K562 (cell line): ENCODE results near the gene VAMP4. TPM values are rescaled to one million over a fixed set of nuclear protein-coding genes. Genes with fewer than 3 reads are reported as not detected.
A peak's percentile ranks its signal among the peaks of the same experiment; 100 is the strongest.

Source experiments
- ATAC-seq: fragments of 200-7000 bp; cut with Tn5 transposase; 3 replicates; pipeline ENCODE4 v1.9.1; 2020; ENCODE audit warnings: moderate library complexity
- BruUV-seq: library from RNA; stranded (reverse); fragments of 400-500 nt; replicated peaks from 2 replicates; lab custom pipeline; 2021; lab: Mats Ljungman, UMichigan
- CTCF ChIA-PET: fragments of 300-600 bp; formaldehyde crosslinking; extraction: SDS; loops from one replicate; lab custom pipeline; 2021; ENCODE audit warnings: low intra/inter-chr PET ratio; lab: Yijun Ruan, JAX
- POLR2A ChIA-PET: fragments of 300-600, 350-650 bp; sonication (Branson Sonifier 250); formaldehyde crosslinking; extraction: SDS; loops from one replicate; lab custom pipeline; 2021; ENCODE audit warnings: antibody characterized with exemption, inconsistent platforms; lab: Yijun Ruan, JAX
- DNase-seq, 4 experiments: peaks; one replicate each; pipeline versions ENCODE4 v3.0.0 to v3.0.0-alpha.2; 2011 to 2018; ENCODE audit warnings: low spot score in 3 of 4, mixed read lengths in 3 of 4; ENCODE audit errors: extremely low read depth in 1 of 4
- FAIRE-seq: peaks from 2 replicates; lab custom pipeline; 2011; peaks lifted over from hg19 to GRCh38; lab: Jason Lieb, UNC
- H2AFZ ChIP-seq: 2 replicates; pipeline ENCODE4 v1.6.0; 2011; ENCODE audit warnings: low read depth, low read length, control low read depth, inconsistent platforms
- H3K27ac ChIP-seq: fragments of 200-600 bp; 3 replicates; pipeline ENCODE4 v1.8.0; 2011; ENCODE audit warnings: low read depth, mild to moderate bottlenecking, control low read depth, inconsistent platforms, low read length, moderate library complexity, mixed read lengths; ENCODE audit errors: extremely low read depth
- H3K27me3 ChIP-seq, 2 experiments: fragments of 300-600 bp in 1 of 2; 2 replicates in 1 of 2; 3 replicates in 1 of 2; pipeline versions ENCODE4 v1.6.0 to v1.8.0; 2011; ENCODE audit warnings: inconsistent platforms in 2 of 2, low read length in 2 of 2, mild to moderate bottlenecking in 1 of 2, mixed read lengths in 1 of 2, moderate library complexity in 1 of 2; ENCODE audit not compliant: control insufficient read depth in 2 of 2, insufficient read depth in 2 of 2
- H3K36me3 ChIP-seq: fragments of 300-600 bp; 3 replicates; pipeline ENCODE4 v1.8.0; 2011; ENCODE audit warnings: mild to moderate bottlenecking, low read length, inconsistent platforms; ENCODE audit not compliant: control insufficient read depth, insufficient read depth
- H3K4me1 ChIP-seq, 2 experiments: fragments of 200-600 bp in 1 of 2; replicated peaks in 1 of 2; 2 replicates in 1 of 2; 3 replicates in 1 of 2; pipeline versions ENCODE4 v1.5.1 to v1.8.0; 2011; ENCODE audit warnings: inconsistent platforms in 2 of 2, low read length in 2 of 2, mild to moderate bottlenecking in 1 of 2, mixed read lengths in 1 of 2, moderate library complexity in 1 of 2; ENCODE audit not compliant: control insufficient read depth in 2 of 2, insufficient read depth in 2 of 2
- H3K4me2 ChIP-seq: 2 replicates; pipeline ENCODE4 v1.6.1; 2011; ENCODE audit warnings: low read length, control low read depth, inconsistent platforms, mixed read lengths; ENCODE audit not compliant: insufficient read depth
- H3K4me3 ChIP-seq: fragments of 200-600 bp; sonication (generic), shearing (Covaris generic); 2 replicates; pipeline ENCODE4 v1.5.1; 2016; ENCODE audit warnings: control low read depth, inconsistent platforms
- H3K79me2 ChIP-seq: fragments of 200-600 bp; 3 replicates; pipeline ENCODE4 v1.8.0; 2011; ENCODE audit warnings: low read length, inconsistent platforms; ENCODE audit not compliant: control insufficient read depth, insufficient read depth
- H3K9ac ChIP-seq, 2 experiments: 2 replicates each; pipeline versions ENCODE4 v1.6.0 to v1.6.1; 2011; ENCODE audit warnings: low read depth in 2 of 2, low read length in 2 of 2, control low read depth in 1 of 2, inconsistent platforms in 1 of 2, mild to moderate bottlenecking in 1 of 2, mixed read lengths in 1 of 2; ENCODE audit not compliant: insufficient read depth in 1 of 2
- H3K9me1 ChIP-seq: one replicate; pipeline ENCODE4 v1.6.0; 2011; ENCODE audit warnings: inconsistent platforms, mild to moderate bottlenecking, low read length, moderate library complexity; ENCODE audit not compliant: control insufficient read depth, insufficient read depth
- H3K9me3 ChIP-seq: replicated peaks from 2 replicates; pipeline ENCODE4 v1.5.1; 2011; ENCODE audit warnings: low read depth, low read length, inconsistent platforms; ENCODE audit not compliant: control insufficient read depth, insufficient read depth
- H4K20me1 ChIP-seq: replicated peaks from 2 replicates; pipeline ENCODE4 v1.6.1; 2011; ENCODE audit warnings: low read length, inconsistent platforms, mixed read lengths; ENCODE audit not compliant: control insufficient read depth, insufficient read depth
- CHD2 ChIP-seq: IDR thresholded peaks from 2 replicates; pipeline ENCODE4 v1.6.1; 2011; ENCODE audit warnings: low read depth, low read length
- NCOA2 ChIP-seq, 2 experiments: fragments of 450-650 bp; IDR thresholded peaks; 2 replicates each; pipeline ENCODE4 v1.6.1; 2018; ENCODE audit warnings: mild to moderate bottlenecking in 2 of 2, moderate library complexity in 1 of 2; ENCODE audit not compliant: partially characterized antibody in 2 of 2
- NFIC ChIP-seq: fragments of 450-650 bp; IDR thresholded peaks from 2 replicates; pipeline ENCODE4 v1.6.1; 2017; ENCODE audit warnings: mild to moderate bottlenecking, inconsistent platforms
- NR1H2 ChIP-seq: sonication (generic); formaldehyde crosslinking; IDR thresholded peaks from 2 replicates; pipeline ENCODE4 v1.4.0; 2020; ENCODE audit warnings: mild to moderate bottlenecking, missing genetic modification reagents
- PHB ChIP-seq: fragments of 250-450 bp; sonication (Bioruptor Pico); IDR thresholded peaks from 2 replicates; pipeline ENCODE4 v1.5.0; 2021
- ZNF143 ChIP-seq: sonication (generic); formaldehyde crosslinking; IDR thresholded peaks from 2 replicates; pipeline ENCODE4 v1.9.0; 2022; ENCODE audit warnings: mild to moderate bottlenecking, missing genetic modification reagents
- ZNF764 ChIP-seq: fragments of 250-450 bp; sonication (Bioruptor Pico); IDR thresholded peaks from 2 replicates; pipeline ENCODE4 v1.4.0; 2020; ENCODE audit warnings: low read depth, mild to moderate bottlenecking, moderate library complexity
- ZNF79 ChIP-seq: fragments of 250-450 bp; sonication (Bioruptor Pico); IDR thresholded peaks from 2 replicates; pipeline ENCODE4 v1.4.0; 2020; ENCODE audit warnings: low read depth, mild to moderate bottlenecking, moderate library complexity
- WGBS: fragments of 100-300 bp; shearing (Covaris generic); methylation state at CpG from one replicate; pipeline ENCODE4 v1.1.6; 2016; ENCODE audit warnings: low coverage, mixed read lengths; ENCODE audit not compliant: insufficient coverage; ENCODE audit errors: missing lambda C conversion rate; 5-methylcytosine and 5-hydroxymethylcytosine counted together
- in situ Hi-C: fragments of 300-500 bp; cut with MboI; formaldehyde crosslinking; loops from 4 replicates; pipeline ENCODE4 v1.15.0; 2018; ENCODE audit warnings: inconsistent platforms, mixed read lengths
- intact Hi-C: fragments of 100-400 bp; cut with micrococcal nuclease; formaldehyde crosslinking; loops from 2 replicates; pipeline ENCODE4 v1.14.2; 2022
- polyA plus RNA-seq, 8 experiments: library from polyadenylated mRNA; depleted of rRNA in 4 of 8; stranded (reverse) in 5 of 8; unstranded in 3 of 8; fragments of >200 nt; fragmentation: Nextera tagmentation in 2 of 8; fragmentation: Illumina TruSeq in 1 of 8; extraction: Ambion mirVana in 2 of 8; extraction: Trizol in 1 of 8; gene quantifications; 2 replicates each; pipeline versions ENCODE4 v1.2.1 to v1.2.3, GENCODE V29; 2011 to 2014; ENCODE audit warnings: inconsistent platforms in 1 of 8, missing spikeins in 1 of 8
- small RNA-seq: library from RNA; depleted of rRNA; stranded (forward); fragments of <200 nt; gene quantifications from one replicate; pipeline ENCODE3, GENCODE V24; 2014
- total RNA-seq, 7 experiments: library from RNA; depleted of rRNA in 6 of 7; stranded (reverse); fragments of >200 nt in 6 of 7; fragmentation: Illumina TruSeq in 2 of 7; extraction: Trizol in 2 of 7; gene quantifications; 2 replicates each; pipeline versions ENCODE4 v1.2.1 to v1.2.3, GENCODE V29; 2011 to 2021; ENCODE audit warnings: low replicate concordance in 1 of 7

VAMP4 gene
- total and polyA plus RNA-seq, 9 of the 15 experiments (the other 6 are each of a cell fraction or from before 2014, with no cell fraction given): 3.3 to 21.4 (median 11.9) TPM

GRCh38 chr1:171652234-171652822 lies 89.5 kb downstream of the VAMP4 start, which contains the start of gene MYOC:
TSS of gene MYOC (minus strand) at chr1:171652688. CDS start at chr1:171652611, 77 bp downstream.
- BruUV-seq: no TSS peak
- in situ Hi-C loops: no loop called here
- FAIRE-seq: no peak

More at GRCh38 chr1:171652234-171652822, 89.5 kb downstream of the VAMP4 start, which contains the start of gene MYOC:
- no peaks in the 10 kb centered on the region for H4K20me1 ChIP-seq
- H3K27ac ChIP-seq: no peak within 1 kb of the TSS
- ATAC-seq: peak; percentile 10; the same call in 2 of the 3 replicates
- H3K9me3 ChIP-seq: no peaks in the 10 kb centered on the region
- ChIA-PET POLR2A (interaction anchor here (1.2 kb wide), 1 partner anchor 10 kb away, joined by 3 read pairs; no protein-coding TSS in a partner anchor), CTCF (interaction anchor here (0.6 to 0.7 kb wide), 2 partner anchors 145 to 153 kb away, joined by 3 to 5 read pairs; no protein-coding TSS in a partner anchor)
- TF ChIP-seq NR1H2 (CRISPR knock-in tag) (no peak), ZNF143 (CRISPR knock-in tag) (no peak), PHB (CRISPR knock-in tag) (no peak), CHD2 (no peak), ZNF79 (no peak), NCOA2 (IDR thresholded peaks at IDR 0.05; ENCODE audit: partially characterized antibody in 2 of 2) (no peak), ZNF764 (CRISPR knock-in tag) (no peak), NFIC (no peak)
- peaks cover 0 to 9% of the 10 kb centered on the region in 2 experiments; a peak in 2 of 5 replicates for H3K4me1 ChIP-seq
- H2AFZ ChIP-seq: no peak within 1 kb of the TSS
- peak within 1 kb of the TSS in 1 of 2 experiments; percentile 70; a peak in 2 of 4 replicates for H3K9ac ChIP-seq
- no peak within 1 kb of the TSS for H3K4me2 ChIP-seq
- H3K36me3 ChIP-seq: no peaks in the 10 kb centered on the region
- no peak within 1 kb of the TSS for H3K4me3 ChIP-seq
- intact Hi-C loops: loop anchor here (10.0 kb wide), 1 partner anchor 742 kb away; no protein-coding TSS in a partner anchor
- peaks cover 26 to 29% of the 10 kb centered on the region in 2 experiments for H3K27me3 ChIP-seq
- WGBS: 0% methylated on average over 8 of the region's 8 CpGs
- no peaks in the 10 kb centered on the region for H3K79me2 ChIP-seq
- no peaks in the 10 kb centered on the region for H3K9me1 ChIP-seq
- DNase-seq: no peak

Small RNA genes within 50 kb of the gene (small RNA-seq; reads per million reads assigned to genes)
- gene RF00601: not detected

Other genes starting within 250 kb of the VAMP4 start
- not detected in 2 replicates for gene MYOCOS, start 119.8 kb downstream of the VAMP4 start, total RNA-seq (2014; rRNA removed)
- 0.07 TPM in 1 of 2 replicates, not detected in the other for gene MYOCOS, start 119.8 kb downstream of the VAMP4 start, total RNA-seq (2014; rRNA removed; fragmentation: Illumina TruSeq; extraction: Trizol)
- gene MYOCOS, start 119.8 kb downstream of the VAMP4 start, total RNA-seq (2015; rRNA removed; fragmentation: Illumina TruSeq; extraction: Trizol): 0.07 TPM in 1 of 2 replicates, not detected in the other
- gene MYOCOS, start 119.8 kb downstream of the VAMP4 start, total RNA-seq (2021): not detected in 2 replicates
- not detected in 2 replicates for gene MYOCOS, start 119.8 kb downstream of the VAMP4 start, polyA plus RNA-seq (2011; rRNA removed)
- not detected in 2 replicates for gene MYOCOS, start 119.8 kb downstream of the VAMP4 start, polyA plus RNA-seq (2014; fragmentation: Illumina TruSeq; extraction: Trizol)
- gene MYOCOS, start 119.8 kb downstream of the VAMP4 start, polyA plus RNA-seq (2014; fragmentation: Nextera tagmentation; extraction: Ambion mirVana): not detected
- gene MYOCOS, start 119.8 kb downstream of the VAMP4 start, polyA plus RNA-seq (2014; rRNA removed): not detected in 2 replicates
- not detected in 2 replicates for gene MYOC, start 89.4 kb downstream of the VAMP4 start, total RNA-seq (2014; rRNA removed)
- gene MYOC, start 89.4 kb downstream of the VAMP4 start, total RNA-seq (2014; rRNA removed; fragmentation: Illumina TruSeq; extraction: Trizol): not detected in 2 replicates
- gene MYOC, start 89.4 kb downstream of the VAMP4 start, total RNA-seq (2015; rRNA removed; fragmentation: Illumina TruSeq; extraction: Trizol): not detected in 2 replicates
- gene MYOC, start 89.4 kb downstream of the VAMP4 start, total RNA-seq (2021): not detected in 2 replicates
- gene MYOC, start 89.4 kb downstream of the VAMP4 start, polyA plus RNA-seq (2011; rRNA removed): not detected in 2 replicates
- gene MYOC, start 89.4 kb downstream of the VAMP4 start, polyA plus RNA-seq (2014; fragmentation: Illumina TruSeq; extraction: Trizol): not detected in 2 replicates
- not detected for gene MYOC, start 89.4 kb downstream of the VAMP4 start, polyA plus RNA-seq (2014; fragmentation: Nextera tagmentation; extraction: Ambion mirVana)
- not detected in 2 replicates for gene MYOC, start 89.4 kb downstream of the VAMP4 start, polyA plus RNA-seq (2014; rRNA removed)
- gene METTL13, start 39.6 kb upstream of the VAMP4 start, total RNA-seq (2014; rRNA removed): 49.3 and 65.1 TPM in 2 replicates
- gene METTL13, start 39.6 kb upstream of the VAMP4 start, total RNA-seq (2014; rRNA removed; fragmentation: Illumina TruSeq; extraction: Trizol): 46.2 and 51.9 TPM in 2 replicates
- 50.5 and 54.9 TPM in 2 replicates for gene METTL13, start 39.6 kb upstream of the VAMP4 start, total RNA-seq (2015; rRNA removed; fragmentation: Illumina TruSeq; extraction: Trizol)
- gene METTL13, start 39.6 kb upstream of the VAMP4 start, total RNA-seq (2021): 54.9 and 62.0 TPM in 2 replicates
- 53.5 and 70.9 TPM in 2 replicates for gene METTL13, start 39.6 kb upstream of the VAMP4 start, polyA plus RNA-seq (2011; rRNA removed)
- gene METTL13, start 39.6 kb upstream of the VAMP4 start, polyA plus RNA-seq (2014; fragmentation: Illumina TruSeq; extraction: Trizol): 61.3 and 78.9 TPM in 2 replicates
- 10 to 100 TPM; 18.9 to 23.4 TPM for gene METTL13, start 39.6 kb upstream of the VAMP4 start, polyA plus RNA-seq (2014; fragmentation: Nextera tagmentation; extraction: Ambion mirVana)
- 55.2 and 59.7 TPM in 2 replicates for gene METTL13, start 39.6 kb upstream of the VAMP4 start, polyA plus RNA-seq (2014; rRNA removed)
- 0.33 TPM in 1 of 2 replicates, not detected in the other for gene DNM3, start 99.4 kb upstream of the VAMP4 start, total RNA-seq (2014; rRNA removed)
- gene DNM3, start 99.4 kb upstream of the VAMP4 start, total RNA-seq (2014; rRNA removed; fragmentation: Illumina TruSeq; extraction: Trizol): 0.36 and 0.38 TPM in 2 replicates
- gene DNM3, start 99.4 kb upstream of the VAMP4 start, total RNA-seq (2015; rRNA removed; fragmentation: Illumina TruSeq; extraction: Trizol): 0.29 and 0.30 TPM in 2 replicates
- gene DNM3, start 99.4 kb upstream of the VAMP4 start, total RNA-seq (2021): 0.16 and 0.29 TPM in 2 replicates
- 0.11 and 0.21 TPM in 2 replicates for gene DNM3, start 99.4 kb upstream of the VAMP4 start, polyA plus RNA-seq (2011; rRNA removed)
- gene DNM3, start 99.4 kb upstream of the VAMP4 start, polyA plus RNA-seq (2014; fragmentation: Illumina TruSeq; extraction: Trizol): 0.11 and 0.24 TPM in 2 replicates
- under 1 TPM; 0.10 to 0.17 TPM for gene DNM3, start 99.4 kb upstream of the VAMP4 start, polyA plus RNA-seq (2014; fragmentation: Nextera tagmentation; extraction: Ambion mirVana)
- 0.08 and 0.32 TPM in 2 replicates for gene DNM3, start 99.4 kb upstream of the VAMP4 start, polyA plus RNA-seq (2014; rRNA removed)